Heart right ventricle (tissue), 16 donors: ENCODE results near the gene SMARCA5. TPM values are rescaled to one million over a fixed set of nuclear protein-coding genes. Genes with fewer than 3 reads are reported as not detected.
A peak's percentile ranks its signal among the peaks of the same experiment; 100 is the strongest.
"Not testable (repeated sequence)": the region's sequence is repeated elsewhere in the genome, so short reads cannot be mapped to it uniquely, and the experiment has no call there.

Experiments
- ATAC-seq, 8 donors: fragments of 200-7000 bp; cut with Tn5 transposase; one replicate each; pipeline ENCODE4 v1.9.1; 2020; ENCODE audit warnings: mild to moderate bottlenecking in 8 of 8, moderate library complexity in 8 of 8, moderate number of reproducible peaks in 1 of 8
- DNase-seq, 2 donors: peaks; one replicate each; pipeline ENCODE4 v3.0.0-alpha.2; 2020
- H3K27ac ChIP-seq, 10 donors: fragments of 200-600 bp; sonication (generic) in 2 of 10; one replicate each; pipeline versions ENCODE4 v1.5.0 to v1.8.0; 2020 to 2022; ENCODE audit warnings: mild to moderate bottlenecking in 3 of 10
- H3K27me3 ChIP-seq, 7 donors: fragments of 200-600 bp; one replicate each; pipeline ENCODE4 v1.8.0; 2021 to 2022; ENCODE audit warnings: mild to moderate bottlenecking in 2 of 7
- H3K36me3 ChIP-seq, 9 donors: fragments of 200-600 bp; sonication (generic) in 1 of 9; one replicate each; pipeline versions ENCODE4 v1.5.0 to v1.8.0; 2020 to 2022; ENCODE audit warnings: mild to moderate bottlenecking in 2 of 9
- H3K4me1 ChIP-seq, 9 donors: fragments of 200-600 bp; sonication (generic) in 1 of 9; one replicate each; pipeline versions ENCODE4 v1.5.0 to v1.8.0; 2020 to 2022; ENCODE audit warnings: mild to moderate bottlenecking in 4 of 9
- H3K4me3 ChIP-seq, 10 donors: fragments of 200-600 bp; sonication (generic) in 2 of 10; one replicate each; pipeline versions ENCODE4 v1.5.0 to v1.8.0; 2020 to 2022; ENCODE audit warnings: mild to moderate bottlenecking in 7 of 10, moderate library complexity in 2 of 10
- H3K9me3 ChIP-seq, 11 donors: fragments of 200-600 bp in 10 of 11; sonication (generic) in 2 of 11; one replicate each; pipeline versions ENCODE4 v1.5.0 to v1.8.0; 2013 to 2022; ENCODE audit warnings: mild to moderate bottlenecking in 2 of 11, control low read depth in 1 of 11, moderate library complexity in 1 of 11
- WGBS, 2 donors: extraction: QIAGEN DNeasy Blood & Tissue Kit; methylation state at CpG; one replicate each; pipeline ENCODE4 v1.1.7; 2013; ENCODE audit warnings: inconsistent platforms in 1 of 2; 5-methylcytosine and 5-hydroxymethylcytosine counted together
- intact Hi-C, 10 donors: fragments of 100-400 bp; cut with DNase I; formaldehyde crosslinking; loops; one replicate each; pipeline versions ENCODE4 v1.11.1 to v1.14.2; 2022
- polyA plus RNA-seq, 2 donors: library from polyadenylated mRNA; stranded (reverse); fragments of 200-250 nt; gene quantifications; one replicate each; pipeline ENCODE4 v1.2.3, GENCODE V29; 2013
- total RNA-seq, 10 donors: library from RNA; stranded (reverse); fragmentation: NEBNext Ultra II Directional in 3 of 10; extraction: Animal tissue kit (Norgen Biotek cat#: 25700) in 3 of 10; gene quantifications; one replicate each; pipeline versions ENCODE4 v1.2.1 to v1.2.4, GENCODE V29; 2021 to 2023
- TF ChIP-seq, protein P1 (sequence below), 9 donors: fragments of 200-600 bp; sonication (generic) in 2 of 9; IDR thresholded peaks; one replicate each; pipeline versions ENCODE4 v1.5.0 to v1.8.0; 2021 to 2022; ENCODE audit warnings: antibody characterized with exemption in 9 of 9, mild to moderate bottlenecking in 5 of 9, moderate library complexity in 1 of 9
- donor health status: Arrhythmogenic right ventricular cardiomyopathy.
- donor health status: ischemic (EF 13 %, LVEDD 7.1; RV severe dilation, severe dysfunction).
- donor health status: healthy with polysubstance abuse.
- donor health status: DM: no; HTN: yes; CAD: no.
- donor health status: DM: no; HTN: no; CAD: no.
- donor health status: ischemic (EF 25% LVEDD 6.9; RV normal size, moderate dysfunction).
- donor health status: ischemic (EF 25% LVEDD 5.7; RV mildly dilated, moderate dysfunction).
- donor health status: healthy.
- donor health status: DM: yes; HTN: yes; CAD: no.
- donor health status: Ischemic cardiomyopathy.
- donor health status: ischemic (EF 35%, LVEDD 5.7; RV mildly dilated, moderate dysfunction).
- donor health status: nonischemic (EF 11% LVEDD 7.7; RV severe dilation, severe dysfunction).
- donor health status: DM: yes; HTN: yes; CAD: no.
- donor health status: PGD.
- donor health status: ischemic (EF 29% LVEDD 5.4; RV normal size, mild dysfunction).
- donor health status: nonischemic (EF 23%, LVEDD 6.1; RV moderate dilation, normal function).

The SMARCA5 gene
- total and polyA plus RNA-seq, 12 donors = 10.4 to 39.7 (median 32.5) TPM

DNA sequence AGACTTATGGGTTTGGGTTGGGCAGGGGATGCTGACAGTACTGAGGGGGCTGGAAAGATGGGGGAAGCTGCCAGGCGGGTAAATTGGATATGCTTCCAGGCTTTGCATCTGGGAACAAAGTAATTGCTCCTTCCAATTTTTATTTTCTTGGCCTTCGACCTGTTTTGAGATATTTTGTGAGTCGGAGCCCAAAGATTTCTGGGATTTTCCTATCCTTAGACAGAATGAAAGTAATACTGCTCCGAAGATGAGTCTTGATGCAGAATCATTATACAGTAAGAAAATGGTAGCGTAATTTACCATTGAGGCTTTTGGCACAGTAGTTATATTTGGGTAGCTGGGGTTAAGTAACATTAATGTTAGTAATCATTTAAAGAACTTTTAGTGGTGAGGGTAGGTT, 1.4 kb downstream of the SMARCA5 start:
- Histone ChIP-seq H3K27me3 (no peaks in the 10 kb centered on the region), H3K36me3 (peaks cover 0 to 32% (median 14%) of the 10 kb centered on the region in 9 donors), H3K4me1 (peaks cover 0 to 59% (median 46%) of the 10 kb centered on the region in 9 donors), H3K27ac (peak overlapping the region in 9 of 10 donors; percentile 92 to 98 (median 97)), H3K4me3 (peak overlapping the region; percentile 64 to 94 (median 84)), H3K9me3 (no peaks in the 10 kb centered on the region)
- ATAC-seq (no peak), DNase-seq (no peak)
- intact Hi-C loops = loop anchor here in 1 of 10 donors (5.0 kb wide), 1 partner anchor 178 kb away; the partner anchor contains the start of gene GAB1
- TF ChIP-seq, protein P1, sequence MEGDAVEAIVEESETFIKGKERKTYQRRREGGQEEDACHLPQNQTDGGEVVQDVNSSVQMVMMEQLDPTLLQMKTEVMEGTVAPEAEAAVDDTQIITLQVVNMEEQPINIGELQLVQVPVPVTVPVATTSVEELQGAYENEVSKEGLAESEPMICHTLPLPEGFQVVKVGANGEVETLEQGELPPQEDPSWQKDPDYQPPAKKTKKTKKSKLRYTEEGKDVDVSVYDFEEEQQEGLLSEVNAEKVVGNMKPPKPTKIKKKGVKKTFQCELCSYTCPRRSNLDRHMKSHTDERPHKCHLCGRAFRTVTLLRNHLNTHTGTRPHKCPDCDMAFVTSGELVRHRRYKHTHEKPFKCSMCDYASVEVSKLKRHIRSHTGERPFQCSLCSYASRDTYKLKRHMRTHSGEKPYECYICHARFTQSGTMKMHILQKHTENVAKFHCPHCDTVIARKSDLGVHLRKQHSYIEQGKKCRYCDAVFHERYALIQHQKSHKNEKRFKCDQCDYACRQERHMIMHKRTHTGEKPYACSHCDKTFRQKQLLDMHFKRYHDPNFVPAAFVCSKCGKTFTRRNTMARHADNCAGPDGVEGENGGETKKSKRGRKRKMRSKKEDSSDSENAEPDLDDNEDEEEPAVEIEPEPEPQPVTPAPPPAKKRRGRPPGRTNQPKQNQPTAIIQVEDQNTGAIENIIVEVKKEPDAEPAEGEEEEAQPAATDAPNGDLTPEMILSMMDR (IDR thresholded peaks at IDR 0.05) = no peak
- 9 to 10% methylated on average over 5 of the region's 5 CpGs for WGBS, 2 donors

DNA sequence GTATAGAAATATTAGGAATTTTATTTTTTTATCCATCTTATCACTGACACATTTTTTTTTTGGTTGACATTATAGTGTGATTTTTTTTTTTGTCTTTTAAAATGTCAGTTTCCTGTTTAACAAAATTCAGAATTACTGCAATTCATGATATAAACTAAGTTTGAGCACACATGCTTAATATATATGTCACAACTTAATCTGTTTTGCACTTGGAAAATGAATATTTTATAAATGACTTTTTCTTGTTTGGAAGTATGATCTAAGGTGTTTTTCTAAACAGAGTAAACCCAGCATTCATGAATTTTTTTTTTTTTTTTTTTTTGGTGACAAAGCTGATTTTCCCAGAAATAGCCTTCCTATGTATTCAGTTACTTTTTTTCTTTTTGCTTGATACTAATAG, 2.4 kb downstream of the SMARCA5 start:
- TF ChIP-seq, protein P1 (IDR thresholded peaks at IDR 0.05) = no peak
- peaks cover 0 to 69% (median 56%) of the 10 kb centered on the region in 9 donors for H3K4me1 ChIP-seq
- intact Hi-C loops = no loop called here
- H3K27me3 ChIP-seq = no peaks in the 10 kb centered on the region
- no peak for ATAC-seq
- H3K9me3 ChIP-seq = no peaks in the 10 kb centered on the region
- no peak for DNase-seq
- peak overlapping the region in 8 of 10 donors; percentile 6 to 92 (median 84) for H3K4me3 ChIP-seq
- peak overlapping the region in 1 of 10 donors; percentile 98 for H3K27ac ChIP-seq
- H3K36me3 ChIP-seq = peaks cover 0 to 42% (median 14%) of the 10 kb centered on the region in 9 donors

DNA sequence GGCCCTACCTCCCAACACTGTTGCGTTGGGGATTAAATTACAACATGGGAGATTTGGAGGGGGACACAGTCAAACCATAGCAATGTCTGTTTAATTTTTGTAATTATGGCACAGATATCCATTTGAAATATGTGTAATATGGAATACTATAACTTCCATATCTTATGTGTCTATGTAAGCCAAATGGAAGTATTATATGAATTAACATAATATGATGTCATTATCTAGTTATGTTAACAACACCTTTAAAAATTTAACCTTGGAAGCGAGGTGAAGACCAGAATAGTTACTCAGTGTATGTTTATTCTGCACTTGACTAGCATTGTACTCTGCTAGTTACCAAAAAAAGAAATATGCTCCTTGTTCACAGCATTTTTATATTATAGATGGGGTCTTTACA, 4.3 kb downstream of the SMARCA5 start:
- Histone ChIP-seq H3K36me3 (peaks cover 0 to 61% (median 19%) of the 10 kb centered on the region in 9 donors), H3K9me3 (no peaks in the 10 kb centered on the region), H3K4me3 (no peak overlapping the region), H3K27ac (peak overlapping the region in 2 of 10 donors; percentile 1 to 27), H3K27me3 (no peaks in the 10 kb centered on the region), H3K4me1 (peaks cover 0 to 78% (median 66%) of the 10 kb centered on the region in 9 donors)
- no peak for ATAC-seq
- TF ChIP-seq, protein P1 (IDR thresholded peaks at IDR 0.05) = no peak
- WGBS, 2 donors = 65 to 78% methylated on average over 2 of the region's 2 CpGs
- intact Hi-C loops = no loop called here
- DNase-seq = no peak

DNA sequence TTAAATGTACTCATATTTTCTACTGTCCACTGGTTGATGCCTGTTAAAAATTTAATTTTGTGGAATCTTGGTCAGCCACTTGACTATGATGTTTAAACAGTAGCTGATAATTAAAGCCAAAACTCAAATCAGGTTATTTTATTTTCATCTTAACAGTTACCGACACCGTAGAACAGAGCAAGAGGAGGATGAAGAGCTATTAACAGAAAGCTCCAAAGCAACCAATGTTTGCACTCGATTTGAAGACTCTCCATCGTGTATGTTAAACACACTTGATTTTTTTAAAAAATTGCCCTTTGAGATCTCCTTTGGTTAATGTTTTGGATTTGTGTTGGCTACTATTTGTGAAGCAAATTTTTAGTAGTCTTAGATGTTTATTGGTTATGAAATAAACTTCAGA, 10.7 kb downstream of the SMARCA5 start:
- no peaks in the 10 kb centered on the region for H3K9me3 ChIP-seq
- TF ChIP-seq, protein P1 (IDR thresholded peaks at IDR 0.05) = no peak
- ATAC-seq (no peak), DNase-seq (no peak)
- H3K36me3 ChIP-seq = peaks cover 0 to 100% (median 41%) of the 10 kb centered on the region in 9 donors
- H3K27ac ChIP-seq = no peak overlapping the region
- H3K27me3 ChIP-seq = no peaks in the 10 kb centered on the region
- WGBS, 2 donors = 88 to 90% methylated on average over 4 of the region's 4 CpGs
- no peak overlapping the region for H3K4me3 ChIP-seq
- intact Hi-C loops = no loop called here
- peaks cover 0 to 47% (median 23%) of the 10 kb centered on the region in 9 donors for H3K4me1 ChIP-seq

DNA sequence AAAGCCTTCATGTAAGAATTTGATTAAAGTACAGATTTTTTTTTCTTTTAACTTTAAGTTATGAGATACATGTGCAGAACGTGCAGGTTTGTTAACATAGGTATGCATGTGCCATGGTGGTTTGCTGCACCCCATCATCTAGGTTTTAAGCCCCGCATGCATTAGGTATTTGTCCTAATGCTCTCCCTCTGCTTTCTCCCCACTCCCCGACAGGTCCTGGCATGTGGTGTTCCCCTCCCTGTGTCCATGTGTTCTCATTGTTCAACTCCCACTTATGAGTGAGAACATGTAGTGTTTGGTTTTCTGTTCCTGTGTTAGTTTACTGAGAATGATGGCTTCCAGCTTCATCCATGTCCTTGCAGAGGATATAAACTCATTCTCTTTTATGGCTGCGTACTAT, 14.5 kb downstream of the SMARCA5 start:
- intact Hi-C loops, ATAC-seq, DNase-seq, H3K27ac ChIP-seq, H3K9me3 ChIP-seq, H3K4me3 ChIP-seq, H3K27me3 ChIP-seq: not testable (repeated sequence)
- Histone ChIP-seq H3K4me1 (peaks cover 0 to 27% (median 13%) of the 10 kb centered on the region in 9 donors), H3K36me3 (peaks cover 0 to 100% (median 57%) of the 10 kb centered on the region in 9 donors)
- WGBS, 2 donors = 93 to 94% methylated on average over 4 of the region's 4 CpGs
